ENCODE measurements around the gene TXNRD1. TPM values are rescaled to one million over a fixed set of nuclear protein-coding genes. Genes with fewer than 3 reads are reported as not detected.
"Not testable (repeated sequence)": the region's sequence is repeated elsewhere in the genome, so short reads cannot be mapped to it uniquely, and the experiment has no call there.

Gene TXNRD1
- total RNA-seq, 1 donor from 2014 or later, result 100 TPM

GRCh38 chr12:104171785-104172569 lies 43.6 kb upstream of the TXNRD1 start:
- no peak overlapping the region for H3K4me3 Mint-ChIP-seq (ENCODE audit: unreplicated experiment)
- no peaks in the 10 kb centered on the region for H3K36me3 Mint-ChIP-seq (ENCODE audit: unreplicated experiment)
- no peaks in the 10 kb centered on the region for H3K27me3 Mint-ChIP-seq (ENCODE audit: unreplicated experiment)
- peak; percentile 80 for DNase-seq (ENCODE audit: extremely low spot score, unreplicated experiment)
- H3K27ac Mint-ChIP-seq (ENCODE audit: unreplicated experiment), result no peak overlapping the region
- no peaks in the 10 kb centered on the region for H3K9me3 Mint-ChIP-seq (ENCODE audit: unreplicated experiment)
- no peaks in the 10 kb centered on the region for H3K4me1 Mint-ChIP-seq (ENCODE audit: unreplicated experiment)
- TF ChIP-seq, protein P1, sequence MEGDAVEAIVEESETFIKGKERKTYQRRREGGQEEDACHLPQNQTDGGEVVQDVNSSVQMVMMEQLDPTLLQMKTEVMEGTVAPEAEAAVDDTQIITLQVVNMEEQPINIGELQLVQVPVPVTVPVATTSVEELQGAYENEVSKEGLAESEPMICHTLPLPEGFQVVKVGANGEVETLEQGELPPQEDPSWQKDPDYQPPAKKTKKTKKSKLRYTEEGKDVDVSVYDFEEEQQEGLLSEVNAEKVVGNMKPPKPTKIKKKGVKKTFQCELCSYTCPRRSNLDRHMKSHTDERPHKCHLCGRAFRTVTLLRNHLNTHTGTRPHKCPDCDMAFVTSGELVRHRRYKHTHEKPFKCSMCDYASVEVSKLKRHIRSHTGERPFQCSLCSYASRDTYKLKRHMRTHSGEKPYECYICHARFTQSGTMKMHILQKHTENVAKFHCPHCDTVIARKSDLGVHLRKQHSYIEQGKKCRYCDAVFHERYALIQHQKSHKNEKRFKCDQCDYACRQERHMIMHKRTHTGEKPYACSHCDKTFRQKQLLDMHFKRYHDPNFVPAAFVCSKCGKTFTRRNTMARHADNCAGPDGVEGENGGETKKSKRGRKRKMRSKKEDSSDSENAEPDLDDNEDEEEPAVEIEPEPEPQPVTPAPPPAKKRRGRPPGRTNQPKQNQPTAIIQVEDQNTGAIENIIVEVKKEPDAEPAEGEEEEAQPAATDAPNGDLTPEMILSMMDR (IDR thresholded peaks at IDR 0.05), result no peak

GRCh38 chr12:104172570-104172947 lies 43.0 kb upstream of the TXNRD1 start:
- TF ChIP-seq, protein P1 (IDR thresholded peaks at IDR 0.05), result no peak
- H3K4me3 Mint-ChIP-seq (ENCODE audit: unreplicated experiment), result no peak overlapping the region
- no peaks in the 10 kb centered on the region for H3K36me3 Mint-ChIP-seq (ENCODE audit: unreplicated experiment)
- H3K9me3 Mint-ChIP-seq (ENCODE audit: unreplicated experiment), result no peaks in the 10 kb centered on the region
- no peaks in the 10 kb centered on the region for H3K27me3 Mint-ChIP-seq (ENCODE audit: unreplicated experiment)
- no peak overlapping the region for H3K27ac Mint-ChIP-seq (ENCODE audit: unreplicated experiment)
- DNase-seq (ENCODE audit: extremely low spot score, unreplicated experiment), result peak; percentile 57
- peaks cover 4% of the 10 kb centered on the region for H3K4me1 Mint-ChIP-seq (ENCODE audit: unreplicated experiment)

DNA sequence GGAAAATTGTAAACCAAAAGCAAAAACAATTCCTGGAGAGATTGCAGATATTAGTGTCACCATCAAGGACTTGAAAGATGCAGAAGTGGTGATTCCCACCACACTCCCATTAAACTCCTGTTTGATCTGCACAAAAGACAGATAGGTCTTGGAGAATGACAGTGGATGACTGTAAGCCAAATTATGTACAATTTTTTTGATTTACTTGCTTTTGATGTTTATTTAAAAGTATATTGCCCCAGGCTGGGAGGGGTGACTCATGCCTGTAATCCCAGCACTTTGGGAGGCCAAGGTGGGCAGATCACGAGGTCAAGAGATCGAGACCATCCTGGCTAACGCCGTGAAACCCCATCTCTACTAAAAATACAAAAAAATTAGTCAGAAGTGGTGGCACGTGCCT lies 41.8 kb upstream of the TXNRD1 start:
- H3K4me1 Mint-ChIP-seq (ENCODE audit: unreplicated experiment), result peaks cover 13% of the 10 kb centered on the region
- not testable (repeated sequence) for H3K36me3 Mint-ChIP-seq (ENCODE audit: unreplicated experiment); H3K27ac Mint-ChIP-seq (ENCODE audit: unreplicated experiment); H3K27me3 Mint-ChIP-seq (ENCODE audit: unreplicated experiment); H3K9me3 Mint-ChIP-seq (ENCODE audit: unreplicated experiment); H3K4me3 Mint-ChIP-seq (ENCODE audit: unreplicated experiment)
- peak; percentile 23 for DNase-seq (ENCODE audit: extremely low spot score, unreplicated experiment)

GRCh38 chr12:104175726-104176247 lies 39.8 kb upstream of the TXNRD1 start:
- no peaks in the 10 kb centered on the region for H3K27me3 Mint-ChIP-seq (ENCODE audit: unreplicated experiment)
- H3K4me3 Mint-ChIP-seq (ENCODE audit: unreplicated experiment), result no peak overlapping the region
- no peak overlapping the region for H3K27ac Mint-ChIP-seq (ENCODE audit: unreplicated experiment)
- TF ChIP-seq, protein P1 (IDR thresholded peaks at IDR 0.05), result no peak
- H3K4me1 Mint-ChIP-seq (ENCODE audit: unreplicated experiment), result peaks cover 23% of the 10 kb centered on the region
- no peaks in the 10 kb centered on the region for H3K36me3 Mint-ChIP-seq (ENCODE audit: unreplicated experiment)
- H3K9me3 Mint-ChIP-seq (ENCODE audit: unreplicated experiment), result no peaks in the 10 kb centered on the region
- DNase-seq (ENCODE audit: extremely low spot score, unreplicated experiment), result peak; percentile 34

GRCh38 chr12:104177336-104177662 lies 38.3 kb upstream of the TXNRD1 start:
- TF ChIP-seq, protein P1 (IDR thresholded peaks at IDR 0.05), result no peak
- H3K27ac Mint-ChIP-seq (ENCODE audit: unreplicated experiment), result no peak overlapping the region
- no peaks in the 10 kb centered on the region for H3K9me3 Mint-ChIP-seq (ENCODE audit: unreplicated experiment)
- peaks cover 31% of the 10 kb centered on the region for H3K4me1 Mint-ChIP-seq (ENCODE audit: unreplicated experiment)
- DNase-seq (ENCODE audit: extremely low spot score, unreplicated experiment), result peak; percentile 10
- H3K36me3 Mint-ChIP-seq (ENCODE audit: unreplicated experiment), result no peaks in the 10 kb centered on the region
- no peak overlapping the region for H3K4me3 Mint-ChIP-seq (ENCODE audit: unreplicated experiment)
- H3K27me3 Mint-ChIP-seq (ENCODE audit: unreplicated experiment), result no peaks in the 10 kb centered on the region
